Upper lobe of right lung (tissue), 1 donor: Measurements from ENCODE around the gene E2F4. TPM values are rescaled to one million over a fixed set of nuclear protein-coding genes. Genes with fewer than 3 reads are reported as not detected.

Experiments
- ATAC-seq: fragments of 200-7000 bp; cut with Tn5 transposase; one replicate; pipeline ENCODE4 v1.9.1; 2020; ENCODE audit warnings: mild to moderate bottlenecking, moderate library complexity
- DNase-seq: peaks from one replicate; pipeline ENCODE4 v3.0.0-alpha.2; 2020
- H3K27ac ChIP-seq: fragments of 200-600 bp; one replicate; pipeline ENCODE4 v1.8.0; 2022
- H3K27me3 ChIP-seq: fragments of 200-600 bp; one replicate; pipeline ENCODE4 v1.8.0; 2022; ENCODE audit warnings: mild to moderate bottlenecking
- H3K36me3 ChIP-seq: fragments of 200-600 bp; one replicate; pipeline ENCODE4 v1.8.0; 2022
- H3K4me1 ChIP-seq: fragments of 200-600 bp; one replicate; pipeline ENCODE4 v1.8.0; 2022
- H3K4me3 ChIP-seq: fragments of 200-600 bp; one replicate; pipeline ENCODE4 v1.8.0; 2022; ENCODE audit warnings: mild to moderate bottlenecking
- H3K9me3 ChIP-seq: fragments of 200-600 bp; one replicate; pipeline ENCODE4 v1.8.0; 2022
- intact Hi-C: fragments of 100-400 bp; cut with DNase I; formaldehyde crosslinking; loops from one replicate; pipeline ENCODE4 v1.11.0; 2022
- total RNA-seq: library from RNA; stranded (reverse); fragmentation: NEBNext Ultra II Directional; extraction: Animal tissue kit (Norgen Biotek cat#: 25700); gene quantifications from one replicate; pipeline ENCODE4 v1.2.1, GENCODE V29; 2021
- TF ChIP-seq, protein P1 (sequence below): fragments of 200-600 bp; IDR thresholded peaks from one replicate; pipeline ENCODE4 v1.8.0; 2022; ENCODE audit warnings: antibody characterized with exemption
- donor health status: DM: no; HTN: yes; CAD: no; lungs with severe emphysema.

Gene E2F4
- total RNA-seq, 1 donor from 2014 or later, result 68.2 TPM

DNA sequence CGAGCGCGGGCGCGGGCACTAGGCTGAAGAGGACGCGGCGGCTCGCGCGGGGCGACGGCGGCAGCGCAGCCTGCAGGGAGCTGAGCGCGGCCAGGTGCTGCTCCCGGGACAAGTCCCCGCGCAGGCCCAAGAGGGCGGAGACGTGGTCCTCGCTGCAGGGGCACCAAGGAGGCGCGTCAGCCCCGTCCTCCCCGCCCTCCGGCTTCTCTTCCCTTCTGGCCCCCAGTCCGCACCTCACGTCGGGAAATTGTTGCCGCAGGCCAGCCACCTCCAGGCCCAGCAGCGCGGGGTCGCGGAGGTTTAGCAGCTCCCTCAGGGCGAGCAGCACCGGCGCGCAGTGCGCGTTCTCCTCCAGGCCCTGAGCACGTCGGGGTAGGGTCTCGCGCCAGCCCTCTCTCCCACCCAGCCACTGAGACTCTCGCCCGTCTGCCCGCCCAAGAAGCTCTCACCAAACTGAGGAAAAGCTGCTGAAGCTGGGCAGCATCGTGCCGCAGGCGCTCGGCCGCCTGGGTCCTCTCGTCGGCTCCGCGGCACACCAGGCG, 7.4 kb upstream of the E2F4 start:
- peak overlapping the region; percentile 79 for H3K4me3 ChIP-seq
- no peak for DNase-seq
- ATAC-seq, result peak; percentile 8
- H3K4me1 ChIP-seq, result peaks cover 22% of the 10 kb centered on the region
- no peaks in the 10 kb centered on the region for H3K9me3 ChIP-seq
- intact Hi-C loops, result no loop called here
- no peaks in the 10 kb centered on the region for H3K36me3 ChIP-seq
- no peaks in the 10 kb centered on the region for H3K27me3 ChIP-seq
- peak overlapping the region; percentile 93 for H3K27ac ChIP-seq
- TF ChIP-seq, protein P1, sequence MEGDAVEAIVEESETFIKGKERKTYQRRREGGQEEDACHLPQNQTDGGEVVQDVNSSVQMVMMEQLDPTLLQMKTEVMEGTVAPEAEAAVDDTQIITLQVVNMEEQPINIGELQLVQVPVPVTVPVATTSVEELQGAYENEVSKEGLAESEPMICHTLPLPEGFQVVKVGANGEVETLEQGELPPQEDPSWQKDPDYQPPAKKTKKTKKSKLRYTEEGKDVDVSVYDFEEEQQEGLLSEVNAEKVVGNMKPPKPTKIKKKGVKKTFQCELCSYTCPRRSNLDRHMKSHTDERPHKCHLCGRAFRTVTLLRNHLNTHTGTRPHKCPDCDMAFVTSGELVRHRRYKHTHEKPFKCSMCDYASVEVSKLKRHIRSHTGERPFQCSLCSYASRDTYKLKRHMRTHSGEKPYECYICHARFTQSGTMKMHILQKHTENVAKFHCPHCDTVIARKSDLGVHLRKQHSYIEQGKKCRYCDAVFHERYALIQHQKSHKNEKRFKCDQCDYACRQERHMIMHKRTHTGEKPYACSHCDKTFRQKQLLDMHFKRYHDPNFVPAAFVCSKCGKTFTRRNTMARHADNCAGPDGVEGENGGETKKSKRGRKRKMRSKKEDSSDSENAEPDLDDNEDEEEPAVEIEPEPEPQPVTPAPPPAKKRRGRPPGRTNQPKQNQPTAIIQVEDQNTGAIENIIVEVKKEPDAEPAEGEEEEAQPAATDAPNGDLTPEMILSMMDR, result no peak

DNA sequence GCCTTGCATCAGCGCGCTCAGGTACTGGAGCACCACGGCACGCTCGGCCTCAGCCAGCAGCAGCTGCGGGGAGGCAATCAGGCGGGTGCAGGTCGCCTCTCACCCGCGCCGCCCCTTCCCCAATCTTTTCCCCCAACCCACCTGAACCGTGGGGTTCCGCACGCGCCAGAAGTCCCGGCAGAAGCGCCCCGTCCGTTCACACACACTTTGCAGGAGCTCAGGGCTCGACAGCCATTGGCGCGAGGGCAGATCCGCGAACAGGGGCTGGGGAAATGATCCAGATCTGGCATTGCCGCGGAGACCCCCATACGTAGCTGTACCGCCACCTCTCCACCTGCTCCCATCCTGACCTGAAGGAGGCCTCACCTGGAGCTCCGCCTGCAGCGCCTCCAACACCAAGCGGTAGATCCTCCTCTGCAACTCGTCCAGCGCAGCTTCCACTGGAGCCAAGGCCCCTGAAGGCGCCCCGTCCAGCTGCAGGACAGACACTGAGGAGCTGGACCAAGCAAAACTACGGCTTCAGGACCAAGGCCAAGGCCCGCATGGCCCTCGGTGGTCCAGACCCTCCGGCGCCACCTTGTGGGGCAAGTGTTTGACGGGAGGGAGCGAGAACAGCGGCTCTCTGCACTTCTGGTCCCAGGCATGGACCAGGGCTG, 6.8 kb upstream of the E2F4 start:
- peak; percentile 74 for ATAC-seq
- Histone ChIP-seq H3K27ac (no peak overlapping the region), H3K4me1 (peaks cover 22% of the 10 kb centered on the region), H3K27me3 (no peaks in the 10 kb centered on the region), H3K4me3 (peak overlapping the region; percentile 79), H3K9me3 (no peaks in the 10 kb centered on the region), H3K36me3 (no peaks in the 10 kb centered on the region)
- TF ChIP-seq, protein P1, result peak; percentile 85
- DNase-seq, result peak; percentile 96
- intact Hi-C loops, result no loop called here

DNA sequence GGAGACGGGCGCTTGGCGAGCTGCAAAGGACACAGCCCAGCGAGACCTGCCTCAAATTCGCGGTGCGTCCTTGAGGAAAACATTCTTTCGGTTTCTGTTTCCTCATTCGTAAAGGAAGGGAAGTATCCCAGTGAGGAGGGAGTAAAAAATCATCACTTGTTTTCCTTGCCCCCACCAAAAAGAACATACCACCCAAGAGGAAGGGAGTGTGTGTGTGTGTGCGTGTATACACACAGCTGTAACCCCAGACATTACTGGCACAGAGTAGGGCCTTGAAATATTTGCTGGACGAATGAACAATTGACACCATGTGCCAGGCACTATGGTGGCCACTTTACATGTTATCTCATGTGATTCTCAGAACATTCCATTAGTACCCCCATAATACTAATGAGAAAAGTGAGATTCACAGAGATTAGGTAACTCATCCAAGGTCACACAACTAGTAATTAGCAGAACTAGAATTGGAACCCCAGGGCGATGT, 6.3 kb upstream of the E2F4 start:
- Histone ChIP-seq H3K27ac (no peak overlapping the region), H3K36me3 (no peaks in the 10 kb centered on the region), H3K4me1 (peaks cover 22% of the 10 kb centered on the region), H3K9me3 (no peaks in the 10 kb centered on the region), H3K4me3 (peak overlapping the region; percentile 79), H3K27me3 (no peaks in the 10 kb centered on the region)
- TF ChIP-seq, protein P1, result no peak
- intact Hi-C loops, result no loop called here
- DNase-seq, result no peak
- ATAC-seq, result no peak

DNA sequence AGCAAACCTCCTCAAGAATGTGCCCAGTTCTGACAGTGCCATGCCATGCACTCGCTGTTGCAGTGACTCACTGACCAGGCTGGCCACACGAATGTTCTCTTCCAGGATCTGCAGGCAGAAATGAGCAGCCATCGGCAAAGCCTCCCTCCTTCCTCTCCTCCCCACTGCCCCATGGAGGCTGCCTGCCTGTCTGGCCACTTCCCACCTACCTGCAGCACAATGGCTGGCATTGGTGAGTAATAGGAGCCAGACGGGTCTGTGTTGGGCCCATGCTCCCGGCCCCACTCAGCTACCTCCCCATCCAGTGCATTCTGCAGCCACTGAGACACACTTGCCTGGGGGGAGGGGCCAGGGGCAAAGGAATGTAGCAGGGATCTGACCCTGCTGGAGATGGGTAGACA, 5.4 kb upstream of the E2F4 start:
- H3K4me1 ChIP-seq, result peaks cover 27% of the 10 kb centered on the region
- no peaks in the 10 kb centered on the region for H3K36me3 ChIP-seq
- TF ChIP-seq, protein P1, result no peak
- no peak overlapping the region for H3K27ac ChIP-seq
- intact Hi-C loops, result no loop called here
- H3K9me3 ChIP-seq, result no peaks in the 10 kb centered on the region
- no peaks in the 10 kb centered on the region for H3K27me3 ChIP-seq
- H3K4me3 ChIP-seq, result no peak overlapping the region
- DNase-seq (no peak), ATAC-seq (no peak)

DNA sequence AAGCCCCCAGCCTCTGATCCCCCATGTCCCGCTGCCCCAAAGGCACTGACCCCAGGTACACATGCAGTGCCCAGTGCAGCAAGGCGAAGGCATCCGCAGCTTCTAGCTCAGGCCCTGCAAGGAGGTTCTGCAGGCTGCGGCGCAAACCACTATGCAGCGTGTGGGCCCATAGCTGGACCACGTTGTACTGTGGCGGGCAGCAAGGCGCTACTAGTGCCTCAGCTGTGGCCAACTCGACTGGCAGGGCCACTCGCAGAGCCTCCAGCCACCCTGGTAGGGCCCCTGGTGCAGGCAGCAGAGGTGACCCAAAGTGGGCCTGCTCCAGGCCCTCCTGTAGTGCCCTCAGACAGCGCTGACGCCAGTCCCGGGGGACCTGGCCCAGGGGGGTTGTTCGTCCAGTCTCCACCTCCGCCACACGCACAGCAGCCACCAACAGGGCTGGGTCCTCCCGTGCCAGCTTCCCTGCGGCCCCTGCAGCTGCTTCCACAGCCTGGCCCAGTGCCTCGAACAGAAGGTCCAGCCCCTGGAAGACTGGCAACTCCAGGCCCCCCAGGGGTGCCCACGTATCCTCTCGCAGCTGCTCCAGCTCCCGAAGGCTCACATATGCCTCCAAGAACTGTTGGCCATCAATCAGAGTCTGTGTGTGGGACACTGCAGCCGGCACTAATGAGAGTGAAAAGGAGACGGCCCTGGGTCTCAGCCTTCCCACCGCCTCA, 4.6 kb upstream of the E2F4 start:
- Histone ChIP-seq H3K4me1 (peaks cover 30% of the 10 kb centered on the region), H3K9me3 (no peaks in the 10 kb centered on the region), H3K4me3 (no peak overlapping the region), H3K27me3 (no peaks in the 10 kb centered on the region), H3K27ac (no peak overlapping the region), H3K36me3 (no peaks in the 10 kb centered on the region)
- DNase-seq (no peak), ATAC-seq (no peak)
- TF ChIP-seq, protein P1, result no peak
- intact Hi-C loops, result no loop called here
